Renal cortex interstitium (tissue), 11 donors: ENCODE results near the gene NPC1. TPM values are rescaled to one million over a fixed set of nuclear protein-coding genes. Genes with fewer than 3 reads are reported as not detected.
A peak's percentile ranks its signal among the peaks of the same experiment; 100 is the strongest.
"Not testable (repeated sequence)": the region's sequence is repeated elsewhere in the genome, so short reads cannot be mapped to it uniquely, and the experiment has no call there.

Experiments
- DNase-seq, 11 donors: peaks; one replicate each; pipeline ENCODE4 v3.0.0-alpha.2; 2013; ENCODE audit warnings: low read depth in 9 of 11, low spot score in 4 of 11; ENCODE audit errors: extremely low read depth in 1 of 11
- polyA plus RNA-seq, 3 donors: library from polyadenylated mRNA; unstranded; fragments of 120-200 nt; gene quantifications; one replicate each; pipeline ENCODE4 v1.2.1, GENCODE V29; 2013; ENCODE audit not compliant: insufficient read length in 3 of 3

Gene NPC1
- polyA plus RNA-seq, 3 donors = 17.9 to 29.1 (median 20.6) TPM

DNA sequence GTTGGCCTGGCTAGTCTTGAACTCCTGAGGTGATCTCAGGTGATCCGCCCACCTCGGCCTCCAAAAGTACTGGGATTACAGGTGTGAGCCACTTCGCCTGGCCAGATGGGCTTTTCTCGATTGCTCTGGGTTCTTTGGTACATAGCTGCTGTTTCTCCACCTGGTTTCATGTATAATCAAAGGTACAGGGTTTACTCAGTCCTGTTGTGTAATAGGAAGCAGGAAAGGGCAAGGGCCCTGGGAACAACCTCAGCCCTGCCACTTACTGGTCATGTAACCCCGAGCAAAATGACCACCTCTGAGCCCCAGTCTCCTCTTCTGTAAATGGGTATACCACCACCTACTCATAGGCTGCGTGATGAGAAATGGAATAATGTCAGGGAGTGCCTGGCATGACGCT, 49.0 kb downstream of the NPC1 start:
- DNase-seq = no peak

DNA sequence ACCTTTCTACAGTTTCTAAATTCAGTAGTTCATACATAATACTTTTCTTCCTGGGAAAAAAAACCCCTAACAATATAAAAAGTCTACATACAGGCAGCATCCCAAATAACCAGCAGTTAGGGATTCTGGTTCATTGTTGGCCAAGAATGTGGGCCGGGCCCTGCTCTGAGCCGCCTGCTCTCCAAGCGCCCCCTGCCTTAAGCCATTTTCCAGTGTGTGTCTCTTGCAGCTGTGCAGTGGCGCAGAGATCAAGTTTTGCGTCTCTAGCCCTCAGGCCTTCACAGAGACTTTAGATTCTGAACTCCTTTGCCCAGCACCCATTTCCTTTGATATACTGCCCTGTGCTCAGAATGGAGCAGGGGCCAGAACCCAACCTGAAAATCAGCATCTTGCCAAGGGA, 50.1 kb downstream of the NPC1 start:
- no peak for DNase-seq

GRCh38 chr18:23534276-23534675, 52.0 kb downstream of the NPC1 start:
- no peak for DNase-seq

- peak in 4 of 11 donors; percentile 20 to 41 (median 35) for DNase-seq
Observed at GRCh38 chr18:23532848-23533247, 53.5 kb downstream of the NPC1 start.

DNA sequence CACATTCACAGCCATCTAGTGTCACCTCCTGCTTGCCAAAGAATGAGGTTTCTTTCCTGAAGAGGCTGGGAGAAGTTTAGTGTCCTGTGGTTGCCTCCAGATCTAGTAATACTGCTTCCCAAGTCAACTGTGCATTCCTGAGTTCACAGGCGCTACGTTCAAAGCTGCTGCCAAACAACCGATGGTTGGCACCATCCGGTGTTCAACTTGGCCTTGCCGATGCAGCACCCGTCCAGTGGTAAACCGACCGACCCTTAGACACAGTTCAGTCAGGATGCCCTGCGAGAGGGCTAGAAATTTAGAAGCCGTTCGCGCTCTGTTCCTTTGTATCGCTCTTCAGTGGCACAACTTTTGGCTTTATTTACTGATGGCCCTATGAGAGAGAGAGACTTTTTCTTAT, 54.4 kb downstream of the NPC1 start:
- no peak for DNase-seq

GRCh38 chr18:23530195-23530594, 56.1 kb downstream of the NPC1 start:
- no peak for DNase-seq

DNA sequence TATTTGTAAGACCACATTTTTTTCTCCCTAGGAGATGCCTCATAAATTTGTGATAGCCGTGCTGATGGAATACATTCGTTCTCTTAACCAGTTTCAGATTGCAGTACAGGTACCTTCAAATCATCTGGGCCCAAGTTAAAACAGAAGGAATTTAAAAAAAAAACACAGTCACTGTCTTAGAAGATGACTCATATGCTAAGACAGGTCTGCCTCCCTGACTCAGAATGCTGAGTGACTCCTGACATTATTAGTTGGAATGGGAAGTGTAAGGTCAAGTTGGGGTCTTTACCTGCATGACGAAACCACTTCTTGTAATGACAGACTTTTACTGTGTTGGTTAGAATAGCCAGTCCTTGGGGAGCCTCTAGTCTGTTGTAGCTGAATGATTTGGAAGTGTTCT, 56.7 kb downstream of the NPC1 start:
- DNase-seq = no peak

DNA sequence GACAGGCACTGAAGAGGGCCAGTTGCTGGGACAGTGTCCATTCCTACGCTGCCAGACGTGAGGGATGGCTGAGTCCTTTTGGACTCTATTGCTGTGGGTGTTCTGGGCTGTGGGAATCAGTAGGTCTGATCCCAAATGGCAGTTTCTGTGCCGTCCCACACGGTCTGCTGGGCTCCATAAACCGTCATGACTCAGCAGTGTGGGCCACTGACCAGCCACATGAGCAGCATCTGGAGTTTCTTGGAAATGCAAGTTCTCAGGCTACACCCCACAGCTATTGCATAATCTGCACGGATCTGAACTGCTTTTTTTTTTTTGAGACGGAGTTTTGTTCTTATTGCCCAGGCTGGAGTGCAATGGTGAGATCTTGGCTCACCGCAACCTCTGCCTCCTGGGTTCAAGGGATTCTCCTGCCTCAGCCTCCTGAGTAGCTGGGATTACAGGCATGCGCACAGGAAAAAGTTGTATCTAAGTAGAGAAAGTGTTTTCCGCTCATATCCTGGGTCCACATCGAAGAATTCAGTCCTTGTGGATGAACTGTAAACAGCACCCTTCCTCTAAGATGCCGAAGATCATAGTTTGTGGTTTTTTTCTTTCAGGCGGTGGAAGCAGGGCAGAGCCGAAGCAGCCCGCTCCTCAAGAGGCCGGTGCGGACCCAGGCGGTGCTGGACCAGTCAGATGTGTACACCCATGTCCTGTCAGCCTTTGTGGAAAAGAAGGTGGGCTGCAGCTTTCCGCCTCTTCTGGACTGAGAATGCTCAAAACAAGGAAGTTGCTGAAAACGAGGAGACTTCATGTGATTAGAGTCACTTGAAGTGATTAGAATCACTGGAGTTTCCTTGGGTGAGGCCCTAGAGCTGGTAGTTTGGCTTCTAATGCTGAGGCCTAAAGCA, 57.5 kb downstream of the NPC1 start:
- DNase-seq = no peak

DNA sequence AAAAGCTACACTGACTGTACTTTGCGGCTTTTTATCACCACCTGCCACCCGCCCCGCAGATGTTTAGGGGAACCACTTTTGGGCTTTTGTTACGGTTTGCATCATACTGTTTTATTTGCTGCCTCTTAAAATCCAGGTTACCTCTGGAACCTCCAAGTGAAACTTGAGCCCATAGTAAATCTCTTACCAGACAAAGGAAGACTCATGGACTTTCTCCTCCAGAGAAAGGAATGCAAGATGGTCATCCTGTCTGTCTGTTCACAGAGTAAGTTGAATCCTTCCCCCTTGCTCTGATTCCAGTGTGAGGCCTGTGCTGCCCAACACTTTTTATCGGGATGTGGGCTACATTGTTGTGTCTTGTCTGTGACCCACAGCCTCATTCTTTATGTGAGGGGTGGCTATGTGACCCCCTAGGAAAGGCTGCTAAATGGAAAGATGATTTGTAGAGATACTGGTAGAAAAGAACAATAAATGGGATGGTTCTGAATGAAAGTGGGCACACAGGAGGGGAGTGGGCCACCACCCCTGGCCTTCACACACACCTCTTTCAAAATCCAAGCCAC, 59.7 kb downstream of the NPC1 start:
- DNase-seq = peak in 3 of 11 donors; percentile 26 to 47 (median 36)

DNA sequence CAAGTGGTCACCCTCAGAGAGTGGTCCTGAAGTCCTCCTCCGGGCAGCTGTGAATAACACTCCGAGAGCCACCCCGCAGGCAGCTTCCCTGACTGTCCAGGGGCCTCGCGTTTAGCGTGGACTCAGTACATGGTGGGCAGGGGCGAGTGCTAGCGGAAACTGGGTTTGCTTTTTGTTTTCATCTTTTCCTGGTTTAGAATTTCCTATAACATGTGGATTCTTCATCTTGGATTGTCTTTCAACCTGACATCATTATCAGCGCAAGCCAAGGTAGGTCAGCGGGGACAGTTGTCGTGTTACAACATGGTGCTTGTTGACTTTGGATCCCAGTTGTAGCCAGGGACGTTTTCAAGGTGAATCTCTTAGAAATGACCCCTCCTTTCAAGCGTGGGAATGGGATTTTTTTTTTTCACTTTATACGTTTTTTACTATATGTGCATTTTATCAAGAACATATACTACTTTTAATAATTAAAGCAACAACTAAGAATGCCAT, 62.0 kb downstream of the NPC1 start:
- DNase-seq = no peak

- DNase-seq = no peak
Observed at GRCh38 chr18:23523429-23524212, 62.7 kb downstream of the NPC1 start.

DNA sequence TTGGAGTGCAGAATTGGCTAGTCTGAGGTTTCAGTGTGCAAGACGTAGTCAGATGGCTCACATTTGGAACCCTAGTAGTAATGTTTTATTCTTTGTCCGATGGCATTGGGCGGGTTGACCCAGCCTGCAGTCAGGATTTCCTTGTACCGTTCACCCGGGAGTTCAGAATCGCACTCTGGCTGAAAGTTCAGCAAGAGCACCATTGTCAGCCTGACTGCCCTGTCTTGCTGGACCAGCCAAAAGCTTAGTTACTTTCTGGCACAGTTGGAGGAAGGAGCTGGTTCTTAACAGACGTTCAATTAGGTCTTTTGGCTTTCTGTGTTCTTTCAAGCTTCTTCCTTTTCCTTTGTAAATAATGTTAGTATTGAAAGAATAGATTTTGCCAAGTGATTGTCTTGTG, 64.4 kb downstream of the NPC1 start:
- DNase-seq = no peak

- no peak for DNase-seq
Observed at GRCh38 chr18:23521271-23521670, 65.0 kb downstream of the NPC1 start.

DNA sequence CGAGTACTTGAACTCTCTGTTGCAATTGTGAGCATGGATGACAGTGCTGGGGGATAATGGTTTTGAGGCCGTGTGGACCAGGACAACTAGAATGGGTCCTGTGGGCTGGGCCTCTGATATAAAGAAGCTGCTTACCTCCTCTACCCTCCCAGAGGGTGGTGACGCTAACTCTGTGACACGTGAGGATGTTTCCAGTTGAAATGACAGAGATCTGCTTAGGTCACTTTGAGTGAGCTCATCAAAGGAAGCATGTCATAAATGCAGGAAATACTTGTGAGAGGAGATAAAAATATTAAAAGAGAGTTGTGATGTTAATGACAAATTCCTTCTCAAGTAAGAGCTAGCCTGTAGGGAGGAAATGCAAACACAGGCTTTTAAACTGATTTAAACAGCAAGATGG, 66.6 kb downstream of the NPC1 start:
- DNase-seq = peak in 1 of 11 donors; percentile 9

- peak in 10 of 11 donors; percentile 56 to 79 (median 68) for DNase-seq
Observed at GRCh38 chr18:23515911-23516546, 70.3 kb downstream of the NPC1 start.

DNA sequence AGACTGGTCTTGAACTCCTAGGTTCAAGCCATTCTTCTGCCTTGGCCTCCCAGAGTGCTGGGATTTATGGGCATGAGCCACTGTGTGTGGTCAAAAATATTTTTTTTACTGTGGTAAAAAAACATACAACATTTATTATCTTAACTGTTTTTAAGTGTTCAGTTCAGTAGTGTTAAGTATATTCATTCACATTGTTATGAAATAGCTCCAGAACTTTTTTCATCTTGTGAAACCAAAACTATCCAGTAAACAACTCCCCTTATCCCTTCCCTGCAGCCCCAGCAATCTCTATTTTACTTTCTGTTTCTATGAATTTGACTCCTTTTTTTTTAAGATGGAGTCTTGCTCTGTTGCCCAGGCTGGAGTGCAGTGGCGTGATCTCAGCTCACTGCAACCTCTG, 73.7 kb downstream of the NPC1 start:
- no peak for DNase-seq

DNA sequence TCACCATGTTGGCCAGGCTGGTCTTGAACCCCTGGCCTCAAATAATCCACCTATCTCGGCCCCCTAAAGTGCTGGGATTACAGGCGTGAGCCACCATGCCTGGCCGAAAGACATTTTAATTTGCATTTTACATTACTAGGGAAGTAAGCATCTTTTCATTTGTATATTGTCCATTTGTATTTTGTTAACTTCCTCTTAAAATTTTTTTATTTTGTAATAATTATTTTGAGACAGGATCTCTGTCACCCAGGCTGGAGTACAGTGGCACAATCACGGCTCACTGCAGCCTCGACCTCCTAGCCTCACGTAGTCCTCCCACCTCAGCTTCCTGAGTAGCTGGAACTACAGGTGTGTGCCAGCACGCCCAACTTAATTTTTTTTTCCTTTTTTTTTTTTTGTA, 74.1 kb downstream of the NPC1 start:
- not testable (repeated sequence) for DNase-seq

- not testable (repeated sequence) for DNase-seq
Observed at GRCh38 chr18:23510923-23511322, 75.4 kb downstream of the NPC1 start.

DNA sequence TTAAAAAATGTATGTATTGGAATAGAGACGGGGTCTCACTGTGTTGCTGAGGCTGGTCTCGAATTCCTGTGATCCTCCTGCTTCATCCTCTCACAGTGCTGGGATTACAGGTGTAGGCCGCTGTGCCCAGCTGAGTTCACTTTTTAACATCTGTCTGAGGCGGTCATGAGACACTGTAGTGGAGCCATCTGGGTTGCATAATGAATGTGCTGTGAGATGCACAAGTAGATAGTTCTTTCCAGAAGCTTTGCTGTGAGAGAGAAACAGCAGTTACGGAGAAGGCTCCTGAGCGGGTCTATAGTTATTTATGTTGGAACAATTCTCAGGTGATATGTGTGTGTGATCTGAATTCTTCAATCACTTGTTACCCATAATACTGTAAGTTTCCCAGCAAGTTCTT, 79.9 kb downstream of the NPC1 start:
- no peak for DNase-seq
